Gastroesophageal sphincter (tissue), 3 donors: ENCODE data around the gene GPD1.

Source experiments
- POLR2AphosphoS5 ChIP-seq: sonication (generic); formaldehyde crosslinking; IDR thresholded peaks from one replicate; pipeline ENCODE4 v1.6.1; 2017; ENCODE audit warnings: antibody characterized with exemption
- TF ChIP-seq, protein P1 (sequence below), 4 experiments: fragments of 200-600 bp in 2 of 4; fragments of 450-650 bp in 2 of 4; sonication (generic) in 1 of 4; IDR thresholded peaks; one replicate each; pipeline ENCODE4 v1.5.1; 2017 to 2019; ENCODE audit warnings: antibody characterized with exemption in 4 of 4, mild to moderate bottlenecking in 2 of 4, moderate library complexity in 2 of 4

DNA sequence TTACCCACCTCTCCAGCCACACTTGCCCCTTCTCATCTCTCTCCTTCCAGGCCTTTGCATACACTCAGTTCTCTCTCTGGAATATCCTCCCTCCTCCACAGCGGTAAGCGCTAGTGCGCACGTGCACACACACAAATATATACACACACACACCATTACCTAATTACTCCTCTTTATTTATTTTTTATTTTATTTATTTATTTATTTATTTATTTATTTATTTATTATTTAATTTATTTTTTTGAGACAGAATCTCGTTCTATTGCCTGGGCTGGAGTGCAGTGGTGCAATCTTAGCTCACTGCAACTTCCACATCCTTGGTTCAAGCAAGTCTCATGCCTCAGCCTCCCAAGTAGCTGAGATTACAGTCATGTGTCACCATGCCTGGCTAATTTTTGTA is 34.7 kb upstream of the GPD1 start:
- TF ChIP-seq, protein P1, sequence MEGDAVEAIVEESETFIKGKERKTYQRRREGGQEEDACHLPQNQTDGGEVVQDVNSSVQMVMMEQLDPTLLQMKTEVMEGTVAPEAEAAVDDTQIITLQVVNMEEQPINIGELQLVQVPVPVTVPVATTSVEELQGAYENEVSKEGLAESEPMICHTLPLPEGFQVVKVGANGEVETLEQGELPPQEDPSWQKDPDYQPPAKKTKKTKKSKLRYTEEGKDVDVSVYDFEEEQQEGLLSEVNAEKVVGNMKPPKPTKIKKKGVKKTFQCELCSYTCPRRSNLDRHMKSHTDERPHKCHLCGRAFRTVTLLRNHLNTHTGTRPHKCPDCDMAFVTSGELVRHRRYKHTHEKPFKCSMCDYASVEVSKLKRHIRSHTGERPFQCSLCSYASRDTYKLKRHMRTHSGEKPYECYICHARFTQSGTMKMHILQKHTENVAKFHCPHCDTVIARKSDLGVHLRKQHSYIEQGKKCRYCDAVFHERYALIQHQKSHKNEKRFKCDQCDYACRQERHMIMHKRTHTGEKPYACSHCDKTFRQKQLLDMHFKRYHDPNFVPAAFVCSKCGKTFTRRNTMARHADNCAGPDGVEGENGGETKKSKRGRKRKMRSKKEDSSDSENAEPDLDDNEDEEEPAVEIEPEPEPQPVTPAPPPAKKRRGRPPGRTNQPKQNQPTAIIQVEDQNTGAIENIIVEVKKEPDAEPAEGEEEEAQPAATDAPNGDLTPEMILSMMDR (IDR thresholded peaks at IDR 0.05) = no peak
- TF ChIP-seq POLR2AphosphoS5 = no peak
